Esophagus muscularis mucosa (tissue), 3 donors: Measurements from ENCODE around the gene ENOX1.

Experiments
- POLR2AphosphoS5 ChIP-seq, 2 donors: sonication (generic); formaldehyde crosslinking; IDR thresholded peaks; one replicate each; pipeline ENCODE4 v1.6.1; 2017; ENCODE audit warnings: antibody characterized with exemption in 2 of 2
- TF ChIP-seq, protein P1 (sequence below), 3 experiments: fragments of 200-600 bp in 2 of 3; fragments of 450-650 bp in 1 of 3; sonication (generic) in 2 of 3; IDR thresholded peaks; one replicate each; pipeline ENCODE4 v1.5.1; 2017 to 2019; ENCODE audit warnings: antibody characterized with exemption in 3 of 3, mild to moderate bottlenecking in 2 of 3, moderate library complexity in 1 of 3

DNA sequence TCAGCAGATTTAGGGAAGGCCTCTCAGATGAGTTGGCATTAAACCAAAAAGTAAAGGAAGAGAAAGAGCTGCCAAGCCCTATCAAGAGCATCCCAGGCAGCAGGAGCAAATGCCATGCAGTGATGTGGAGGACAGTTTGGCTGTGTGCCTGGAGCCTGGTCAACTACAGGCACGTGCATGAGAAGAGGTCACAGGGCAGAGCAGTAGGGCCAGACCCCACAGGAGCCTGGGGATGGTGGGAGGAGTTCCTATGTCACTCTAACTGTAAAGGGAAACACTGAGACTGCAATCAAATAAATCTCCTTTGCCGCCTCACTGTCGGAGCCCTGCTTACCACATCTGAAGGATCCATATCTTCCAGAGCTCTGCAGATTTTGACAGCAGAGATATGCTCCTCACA, 240.5 kb downstream of the ENOX1 start:
- TF ChIP-seq, protein P1, sequence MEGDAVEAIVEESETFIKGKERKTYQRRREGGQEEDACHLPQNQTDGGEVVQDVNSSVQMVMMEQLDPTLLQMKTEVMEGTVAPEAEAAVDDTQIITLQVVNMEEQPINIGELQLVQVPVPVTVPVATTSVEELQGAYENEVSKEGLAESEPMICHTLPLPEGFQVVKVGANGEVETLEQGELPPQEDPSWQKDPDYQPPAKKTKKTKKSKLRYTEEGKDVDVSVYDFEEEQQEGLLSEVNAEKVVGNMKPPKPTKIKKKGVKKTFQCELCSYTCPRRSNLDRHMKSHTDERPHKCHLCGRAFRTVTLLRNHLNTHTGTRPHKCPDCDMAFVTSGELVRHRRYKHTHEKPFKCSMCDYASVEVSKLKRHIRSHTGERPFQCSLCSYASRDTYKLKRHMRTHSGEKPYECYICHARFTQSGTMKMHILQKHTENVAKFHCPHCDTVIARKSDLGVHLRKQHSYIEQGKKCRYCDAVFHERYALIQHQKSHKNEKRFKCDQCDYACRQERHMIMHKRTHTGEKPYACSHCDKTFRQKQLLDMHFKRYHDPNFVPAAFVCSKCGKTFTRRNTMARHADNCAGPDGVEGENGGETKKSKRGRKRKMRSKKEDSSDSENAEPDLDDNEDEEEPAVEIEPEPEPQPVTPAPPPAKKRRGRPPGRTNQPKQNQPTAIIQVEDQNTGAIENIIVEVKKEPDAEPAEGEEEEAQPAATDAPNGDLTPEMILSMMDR (IDR thresholded peaks at IDR 0.05): no peak
- TF ChIP-seq POLR2AphosphoS5 (IDR thresholded peaks at IDR 0.05): no peak
